SH-SY5Y (cell line): ENCODE data around the gene TRMT61A.

Experiments used
- GATA2 ChIP-seq: IDR thresholded peaks from 2 replicates; pipeline ENCODE4 v1.6.1; 2011; ENCODE audit warnings: mild to moderate bottlenecking, low read depth, low read length
- GATA3 ChIP-seq: IDR thresholded peaks from 2 replicates; pipeline ENCODE4 v1.6.1; 2011; ENCODE audit warnings: low read depth, mild to moderate bottlenecking, low read length, moderate library complexity

DNA sequence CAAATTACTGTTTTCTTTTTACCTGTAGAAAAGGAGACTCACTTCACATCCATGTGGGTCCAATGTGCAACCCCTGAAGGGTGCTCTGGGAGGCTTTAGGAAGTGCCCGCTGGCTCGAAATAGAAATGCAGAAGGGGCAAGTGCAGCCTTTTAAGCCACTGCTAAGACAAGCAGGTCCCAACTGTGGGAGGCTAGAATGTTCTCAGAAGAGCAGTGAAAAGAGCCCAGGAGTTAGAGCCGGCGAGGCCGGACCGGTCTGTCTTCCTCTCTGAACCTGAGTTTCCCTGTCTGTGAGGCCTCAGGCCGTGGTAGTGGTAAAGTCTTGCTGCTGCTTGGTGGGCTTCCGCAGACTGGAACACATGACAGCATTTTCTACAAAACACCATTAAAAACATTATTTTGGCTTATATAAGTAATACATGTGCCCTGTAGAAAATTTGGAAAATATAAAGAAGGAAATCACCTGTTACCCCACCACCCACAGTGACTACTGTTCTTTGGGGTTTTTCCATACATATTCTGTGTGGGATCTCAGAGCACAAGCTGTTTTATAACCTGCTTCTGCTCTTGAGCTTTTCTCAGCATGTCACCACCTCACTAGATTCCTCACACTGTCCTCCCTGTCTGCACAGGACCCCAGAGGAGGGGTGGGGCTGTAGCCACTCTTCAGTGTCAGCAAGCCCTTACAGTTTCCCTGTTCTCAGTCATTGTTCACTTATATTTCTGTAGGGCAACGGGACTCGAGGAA, 12.4 kb upstream of the TRMT61A start:
- no peak for TF ChIP-seq GATA3
- TF ChIP-seq GATA2, result no peak
